H7 (cell line): ENCODE results near the gene HOXD9. TPM values are rescaled to one million over a fixed set of nuclear protein-coding genes. Genes with fewer than 3 reads are reported as not detected.

ENCODE experiments used
- DNase-seq: peaks from one replicate; pipeline ENCODE4 v3.0.0; 2012
- H3K27me3 ChIP-seq: 2 replicates; pipeline ENCODE4 v1.6.0; 2011; ENCODE audit warnings: mild to moderate bottlenecking, low read length; ENCODE audit not compliant: control insufficient read depth, insufficient read depth
- H3K36me3 ChIP-seq: replicated peaks from 2 replicates; pipeline ENCODE4 v1.5.1; 2011; ENCODE audit warnings: low read length; ENCODE audit not compliant: control insufficient read depth, insufficient read depth
- H3K4me3 ChIP-seq: 2 replicates; pipeline ENCODE4 v1.5.1; 2011; ENCODE audit warnings: low read depth, mild to moderate bottlenecking, control low read depth, low read length, moderate library complexity; ENCODE audit not compliant: insufficient read depth
- total RNA-seq: library from RNA; depleted of rRNA; stranded (reverse); fragments of >200 nt; shearing (Covaris generic); gene quantifications from 2 replicates; pipeline ENCODE4 v1.2.3, GENCODE V29; 2014

Gene HOXD9
- total RNA-seq, 1 experiment from 2014 or later, result 0.10 TPM

GRCh38 chr2:176128982-176129796 is 6.7 kb downstream of the HOXD9 start, which contains the start of gene HOXD8:
Gene HOXD8 (plus strand): TSS chr2:176129705. CDS start chr2:176130367, 662 bp downstream.
- DNase-seq, result peak; percentile 88
- Histone ChIP-seq H3K27me3 (peaks cover 100% of the 10 kb centered on the region), H3K36me3 (no peaks in the 10 kb centered on the region)

DNA sequence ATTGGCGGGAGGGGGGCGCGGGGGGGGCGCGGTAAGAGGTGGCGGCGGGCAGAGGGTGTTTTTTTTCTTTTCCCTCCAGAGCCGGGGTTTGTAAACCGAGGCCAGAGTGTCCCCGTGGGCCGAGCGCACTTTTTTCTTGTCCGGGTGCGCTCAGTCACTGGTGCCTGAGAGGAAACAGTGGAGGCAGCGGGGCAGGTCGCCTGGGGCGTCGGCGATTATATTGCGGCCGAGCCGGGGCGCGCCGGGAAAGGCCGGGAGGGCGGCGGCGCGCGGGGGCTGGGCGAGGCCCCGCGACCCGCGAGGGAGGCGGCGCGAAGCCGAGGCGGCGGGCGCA is 7.3 kb downstream of the HOXD9 start:
- no peak for DNase-seq
- Histone ChIP-seq H3K36me3 (no peaks in the 10 kb centered on the region), H3K27me3 (peaks cover 100% of the 10 kb centered on the region), H3K4me3 (peak overlapping the region; percentile 7; the same call in 1 of the 2 replicates)

More at GRCh38 chr2:176128982-176129796, 6.7 kb downstream of the HOXD9 start, which contains the start of gene HOXD8:
- H3K4me3 ChIP-seq, result peak within 1 kb of the TSS; percentile 7; the same call in 1 of the 2 replicates

- Histone ChIP-seq H3K36me3 (no peaks in the 10 kb centered on the region), H3K27me3 (peaks cover 100% of the 10 kb centered on the region), H3K4me3 (peak overlapping the region; percentile 7; the same call in 1 of the 2 replicates)
- peak; percentile 86 for DNase-seq
Observed at GRCh38 chr2:176130147-176130956, 7.8 kb downstream of the HOXD9 start.

GRCh38 chr2:176130957-176131847 is 8.7 kb downstream of the HOXD9 start:
- Histone ChIP-seq H3K4me3 (no peak overlapping the region), H3K36me3 (no peaks in the 10 kb centered on the region), H3K27me3 (peaks cover 100% of the 10 kb centered on the region)
- DNase-seq, result no peak

DNA sequence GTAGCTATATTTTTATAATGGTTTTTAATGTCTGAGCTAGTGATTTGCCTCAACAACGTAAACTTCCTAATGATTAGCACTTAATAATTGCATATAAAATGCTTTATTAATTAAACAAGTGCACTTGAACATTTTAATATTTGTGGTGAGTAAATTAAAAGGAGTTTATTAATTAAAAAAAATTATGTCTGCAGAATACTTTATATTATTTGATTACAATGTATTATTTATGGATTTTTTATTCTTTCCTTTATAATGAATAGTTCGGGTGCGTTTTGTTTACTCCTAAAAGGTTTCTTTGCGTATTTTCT is 9.3 kb downstream of the HOXD9 start:
- Histone ChIP-seq H3K4me3 (no peak overlapping the region), H3K36me3 (no peaks in the 10 kb centered on the region), H3K27me3 (peaks cover 100% of the 10 kb centered on the region)
- no peak for DNase-seq

GRCh38 chr2:176132205-176133171 is 10.0 kb downstream of the HOXD9 start:
- Histone ChIP-seq H3K4me3 (no peak overlapping the region), H3K36me3 (no peaks in the 10 kb centered on the region), H3K27me3 (peaks cover 100% of the 10 kb centered on the region)
- no peak for DNase-seq

- H3K4me3 ChIP-seq, result no peak overlapping the region
- no peak for DNase-seq
- H3K36me3 ChIP-seq, result no peaks in the 10 kb centered on the region
- H3K27me3 ChIP-seq, result peaks cover 100% of the 10 kb centered on the region
Observed at GRCh38 chr2:176133389-176133788, 10.9 kb downstream of the HOXD9 start.

DNA sequence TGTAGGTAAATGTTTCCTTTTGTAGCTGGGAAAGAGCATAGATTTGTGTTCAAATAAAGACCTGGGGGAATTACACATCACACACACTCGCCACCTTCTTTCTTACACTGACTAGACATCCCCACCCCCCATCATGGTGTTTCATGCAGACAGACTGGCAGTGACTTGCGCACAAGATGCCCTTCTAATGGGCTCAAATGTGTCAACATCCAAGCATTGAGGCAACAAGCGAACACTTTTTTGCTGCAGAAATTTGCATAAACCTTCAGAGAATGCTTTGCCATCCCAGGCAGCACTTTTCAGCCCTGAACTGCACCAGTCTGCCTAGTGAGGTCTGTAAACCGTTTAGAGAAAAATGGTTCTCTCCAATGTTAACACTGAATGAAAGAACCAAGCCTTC is 11.5 kb downstream of the HOXD9 start:
- H3K27me3 ChIP-seq, result peaks cover 100% of the 10 kb centered on the region
- H3K4me3 ChIP-seq, result no peak overlapping the region
- H3K36me3 ChIP-seq, result no peaks in the 10 kb centered on the region
- no peak for DNase-seq

DNA sequence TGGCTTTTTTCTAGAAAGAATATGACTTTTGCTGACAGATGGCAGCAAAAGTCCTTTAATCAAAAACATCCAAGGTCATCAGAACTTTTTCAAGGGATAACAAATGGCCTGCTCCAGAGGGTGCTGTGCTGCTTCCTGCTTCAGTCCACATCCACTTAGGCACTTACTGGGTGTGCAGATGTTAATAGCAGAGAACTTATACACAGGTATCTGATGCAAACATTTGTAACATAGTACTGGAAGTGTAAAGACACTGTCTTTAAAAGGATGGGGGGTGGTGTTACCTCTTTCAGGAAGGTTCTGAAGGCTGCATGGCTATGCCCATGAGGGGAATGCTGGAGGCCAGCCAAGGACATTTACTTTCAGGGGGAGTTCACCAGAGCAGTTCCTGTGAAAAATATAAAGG is 12.5 kb downstream of the HOXD9 start:
- Histone ChIP-seq H3K27me3 (peaks cover 100% of the 10 kb centered on the region), H3K36me3 (no peaks in the 10 kb centered on the region), H3K4me3 (no peak overlapping the region)
- DNase-seq, result no peak

- Histone ChIP-seq H3K36me3 (no peaks in the 10 kb centered on the region), H3K27me3 (peaks cover 98% of the 10 kb centered on the region), H3K4me3 (peak overlapping the region; percentile 32)
- DNase-seq, result peak; percentile 83
Observed at GRCh38 chr2:176136374-176137251, 14.1 kb downstream of the HOXD9 start.

GRCh38 chr2:176137252-176137580 is 14.7 kb downstream of the HOXD9 start:
- Histone ChIP-seq H3K4me3 (no peak overlapping the region), H3K36me3 (no peaks in the 10 kb centered on the region), H3K27me3 (peaks cover 98% of the 10 kb centered on the region)
- no peak for DNase-seq

- Histone ChIP-seq H3K36me3 (no peaks in the 10 kb centered on the region), H3K4me3 (no peak overlapping the region), H3K27me3 (peaks cover 98% of the 10 kb centered on the region)
- DNase-seq, result no peak
Observed at GRCh38 chr2:176137906-176138305, 15.4 kb downstream of the HOXD9 start.

- Histone ChIP-seq H3K36me3 (no peaks in the 10 kb centered on the region), H3K4me3 (no peak overlapping the region), H3K27me3 (peaks cover 98% of the 10 kb centered on the region)
- no peak for DNase-seq
Observed at GRCh38 chr2:176138526-176138922, 16.0 kb downstream of the HOXD9 start.
